ENCODE results near the gene LRTM1. TPM values are rescaled to one million over a fixed set of nuclear protein-coding genes. Genes with fewer than 3 reads are reported as not detected.

The LRTM1 gene
- total and polyA plus RNA-seq, 2 experiments from 2014 or later, result not detected

DNA sequence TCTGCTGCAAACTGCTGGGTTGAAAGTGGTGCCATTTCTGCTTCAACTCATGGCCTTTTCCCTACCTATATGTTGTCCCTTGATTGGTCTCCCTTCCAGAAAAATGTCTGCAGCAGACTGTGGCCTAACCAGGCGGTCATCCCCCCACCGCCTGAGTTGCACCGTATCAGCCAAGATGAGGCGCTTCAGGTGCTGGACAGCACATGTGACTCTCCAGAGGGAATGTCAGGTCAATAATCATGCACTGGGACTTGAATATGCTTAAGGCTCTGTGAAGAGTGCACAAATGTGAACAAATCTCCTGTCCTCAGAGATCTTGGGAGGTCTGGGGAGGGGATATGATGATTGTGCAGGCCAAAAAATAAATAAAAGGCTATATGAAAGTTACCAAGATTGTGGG is 32.2 kb downstream of the LRTM1 start:
- no peaks in the 10 kb centered on the region for H3K79me2 ChIP-seq (ENCODE audit: insufficient read depth)
- H3F3A ChIP-seq (ENCODE audit: insufficient read depth), result peaks cover 34% of the 10 kb centered on the region
- TF ChIP-seq EZH2 (IDR thresholded peaks at IDR 0.05; ENCODE audit: insufficient read depth, poor library complexity, severe bottlenecking), result no peak
- TF ChIP-seq EZH2phosphoT487 (IDR thresholded peaks at IDR 0.05; ENCODE audit: insufficient read depth, low read depth), result no peak
- WGBS, 2 experiments (ENCODE audit: low coverage in 1 of 2, low lambda C conversion rate in 2 of 2, missing lambda C conversion rate in 2 of 2), result 96 to 100% methylated on average over 4 of the region's 4 CpGs
- H2AFZ ChIP-seq, result no peak overlapping the region
- H3K27ac ChIP-seq, result no peak overlapping the region
- peaks cover 40% of the 10 kb centered on the region for H3K4me1 ChIP-seq (ENCODE audit: insufficient read depth)
- no peaks in the 10 kb centered on the region for H4K20me1 ChIP-seq (ENCODE audit: insufficient read depth)
- no peaks in the 10 kb centered on the region for H3K9me2 ChIP-seq (ENCODE audit: insufficient read depth)
- no peaks in the 10 kb centered on the region for H3K36me3 ChIP-seq (ENCODE audit: low read depth)
- in situ Hi-C loops (cut with MboI), result no loop called here
- no peak overlapping the region for H3K4me3 ChIP-seq
- no peaks in the 10 kb centered on the region for H3K27me3 ChIP-seq (replicated peaks; ENCODE audit: insufficient read depth)
- H3K4me2 ChIP-seq (ENCODE audit: unreplicated experiment), result no peak overlapping the region
- no peak overlapping the region for H3K9ac ChIP-seq
- DNase-seq, result no peak
- no peaks in the 10 kb centered on the region for H3K9me3 ChIP-seq (ENCODE audit: low read depth)

- Histone ChIP-seq H3F3A (ENCODE audit: insufficient read depth) (peaks cover 30% of the 10 kb centered on the region), H3K36me3 (ENCODE audit: low read depth) (no peaks in the 10 kb centered on the region), H3K27ac (peak overlapping the region; percentile 68), H3K4me1 (ENCODE audit: insufficient read depth) (peaks cover 36% of the 10 kb centered on the region), H3K27me3 (replicated peaks; ENCODE audit: insufficient read depth) (no peaks in the 10 kb centered on the region), H3K4me2 (ENCODE audit: unreplicated experiment) (peak overlapping the region; percentile 77), H3K9me2 (ENCODE audit: insufficient read depth) (no peaks in the 10 kb centered on the region), H3K4me3 (0 out of 2 replicates have a peak overlapping the region, but pooled peaks have one; percentile 21), H2AFZ (peak overlapping the region; percentile 44; the same call in 1 of the 2 replicates), H4K20me1 (ENCODE audit: insufficient read depth) (no peaks in the 10 kb centered on the region), H3K9ac (no peak overlapping the region), H3K9me3 (ENCODE audit: low read depth) (no peaks in the 10 kb centered on the region), H3K79me2 (ENCODE audit: insufficient read depth) (no peaks in the 10 kb centered on the region)
- in situ Hi-C loops (cut with MboI), result no loop called here
- no peak for TF ChIP-seq EZH2 (IDR thresholded peaks at IDR 0.05; ENCODE audit: insufficient read depth, poor library complexity, severe bottlenecking)
- no peak for TF ChIP-seq EZH2phosphoT487 (IDR thresholded peaks at IDR 0.05; ENCODE audit: insufficient read depth, low read depth)
- DNase-seq, result no peak
- WGBS, 2 experiments (ENCODE audit: low coverage in 1 of 2, low lambda C conversion rate in 2 of 2, missing lambda C conversion rate in 2 of 2), result 55 to 66% methylated on average over 2 of the region's 2 CpGs
Observed at GRCh38 chr3:54892168-54892567, 35.7 kb downstream of the LRTM1 start.

GRCh38 chr3:54891540-54891897 is 36.3 kb downstream of the LRTM1 start:
- in situ Hi-C loops (cut with MboI), result no loop called here
- 0 to 5% methylated on average over 5 of the region's 5 CpGs for WGBS, 2 experiments (ENCODE audit: low coverage in 1 of 2, low lambda C conversion rate in 2 of 2, missing lambda C conversion rate in 2 of 2)
- H2AFZ ChIP-seq, result peak overlapping the region; percentile 44

GRCh38 chr3:54889731-54890130 is 38.1 kb downstream of the LRTM1 start:
- Histone ChIP-seq H3K27ac (no peak overlapping the region), H4K20me1 (ENCODE audit: insufficient read depth) (no peaks in the 10 kb centered on the region), H2AFZ (no peak overlapping the region), H3K27me3 (replicated peaks; ENCODE audit: insufficient read depth) (no peaks in the 10 kb centered on the region), H3K9ac (no peak overlapping the region), H3K4me3 (no peak overlapping the region), H3K9me3 (ENCODE audit: low read depth) (no peaks in the 10 kb centered on the region), H3K4me1 (ENCODE audit: insufficient read depth) (peaks cover 29% of the 10 kb centered on the region), H3F3A (ENCODE audit: insufficient read depth) (peaks cover 30% of the 10 kb centered on the region), H3K9me2 (ENCODE audit: insufficient read depth) (no peaks in the 10 kb centered on the region), H3K79me2 (ENCODE audit: insufficient read depth) (no peaks in the 10 kb centered on the region), H3K36me3 (ENCODE audit: low read depth) (no peaks in the 10 kb centered on the region), H3K4me2 (ENCODE audit: unreplicated experiment) (no peak overlapping the region)
- in situ Hi-C loops (cut with MboI), result loop anchor here (10.0 kb wide), 1 partner anchor 275 kb away; no protein-coding TSS in a partner anchor
- TF ChIP-seq EZH2phosphoT487 (IDR thresholded peaks at IDR 0.05; ENCODE audit: insufficient read depth, low read depth) (no peak), EZH2 (IDR thresholded peaks at IDR 0.05; ENCODE audit: insufficient read depth, poor library complexity, severe bottlenecking) (no peak)
- 83 to 91% methylated on average over 3 of the region's 3 CpGs for WGBS, 2 experiments (ENCODE audit: low coverage in 1 of 2, low lambda C conversion rate in 2 of 2, missing lambda C conversion rate in 2 of 2)
- DNase-seq, result no peak

More at GRCh38 chr3:54891540-54891897, 36.3 kb downstream of the LRTM1 start:
- no peaks in the 10 kb centered on the region for H3K36me3 ChIP-seq (ENCODE audit: low read depth)
- H3F3A ChIP-seq (ENCODE audit: insufficient read depth), result peaks cover 30% of the 10 kb centered on the region
- H3K27ac ChIP-seq, result peak overlapping the region; percentile 68
- 0 out of 2 replicates have a peak overlapping the region, but pooled peaks have one; percentile 21 for H3K4me3 ChIP-seq
- peak overlapping the region; percentile 77 for H3K4me2 ChIP-seq (ENCODE audit: unreplicated experiment)
- H3K79me2 ChIP-seq (ENCODE audit: insufficient read depth), result no peaks in the 10 kb centered on the region
- no peaks in the 10 kb centered on the region for H3K9me2 ChIP-seq (ENCODE audit: insufficient read depth)
- H3K9me3 ChIP-seq (ENCODE audit: low read depth), result no peaks in the 10 kb centered on the region
- DNase-seq, result peak; percentile 99
- H4K20me1 ChIP-seq (ENCODE audit: insufficient read depth), result no peaks in the 10 kb centered on the region
- no peaks in the 10 kb centered on the region for H3K27me3 ChIP-seq (replicated peaks; ENCODE audit: insufficient read depth)
- no peak for TF ChIP-seq EZH2 (IDR thresholded peaks at IDR 0.05; ENCODE audit: insufficient read depth, poor library complexity, severe bottlenecking)
- TF ChIP-seq EZH2phosphoT487 (IDR thresholded peaks at IDR 0.05; ENCODE audit: insufficient read depth, low read depth), result no peak
- no peak overlapping the region; the same call in 1 of the 2 replicates for H3K9ac ChIP-seq
- peaks cover 30% of the 10 kb centered on the region for H3K4me1 ChIP-seq (ENCODE audit: insufficient read depth)
